ENCODE results near the gene FAM153A.
"Not testable (repeated sequence)": the region's sequence is repeated elsewhere in the genome, so short reads cannot be mapped to it uniquely, and the experiment has no call there.

GRCh38 chr5:177824776-177825175 lies 42.1 kb upstream of the FAM153A start:
- not testable (repeated sequence) for TF ChIP-seq CTCF (conservative IDR thresholded peaks at IDR 0.05; ENCODE audit: low read length); EZH2phosphoT487 (IDR thresholded peaks at IDR 0.05; ENCODE audit: borderline replicate concordance)
